Keratinocyte (primary cell): ENCODE data around the gene IFT122.

ENCODE experiments used
- CTCF ChIP-seq, 3 experiments: IDR thresholded peaks in 1 of 3; conservative IDR thresholded peaks in 1 of 3; optimal IDR thresholded peaks in 1 of 3; 2 replicates in 2 of 3; 3 replicates in 1 of 3; pipeline versions ENCODE3 to v1.5.1; 2011; ENCODE audit warnings: low read length in 3 of 3, mild to moderate bottlenecking in 3 of 3, moderate library complexity in 2 of 3, control low read depth in 1 of 3, inconsistent platforms in 1 of 3; ENCODE audit not compliant: insufficient read depth in 2 of 3; ENCODE audit errors: extremely low read depth in 1 of 3
- EZH2 ChIP-seq: IDR thresholded peaks from one replicate; pipeline ENCODE4 v1.6.1; 2012; ENCODE audit warnings: inconsistent platforms, mild to moderate bottlenecking, low read length, moderate library complexity

GRCh38 chr3:129563850-129564535 is 124.0 kb downstream of the IFT122 start:
- TF ChIP-seq CTCF (optimal IDR thresholded peaks at IDR 0.05 in 1 of 3, IDR thresholded peaks at IDR 0.05 in 1 of 3, conservative IDR thresholded peaks at IDR 0.05 in 1 of 3; ENCODE audit: extremely low read depth in 1 of 3, insufficient read depth in 2 of 3, low read length in 3 of 3), result no peak
- no peak for TF ChIP-seq EZH2
